HepG2 (cell line): Measurements from ENCODE around the gene DSCAML1. TPM values are rescaled to one million over a fixed set of nuclear protein-coding genes. Genes with fewer than 3 reads are reported as not detected.

Source experiments
- ATAC-seq: fragments of 200-7000 bp; cut with Tn5 transposase; 3 replicates; pipeline ENCODE4 v1.9.1; 2020; ENCODE audit warnings: mild to moderate bottlenecking, moderate library complexity
- BruUV-seq: library from RNA; stranded (reverse); fragments of 400-500 nt; replicated peaks from 2 replicates; lab custom pipeline; 2021; lab: Mats Ljungman, UMichigan
- CTCF ChIA-PET: fragments of 300-600 bp; formaldehyde crosslinking; extraction: SDS; loops from one replicate; lab custom pipeline; 2021; ENCODE audit warnings: low total read pairs, inconsistent platforms, low intra/inter-chr PET ratio; lab: Yijun Ruan, JAX
- POLR2A ChIA-PET: fragments of 350-600 bp; sonication (Branson Sonifier 250); formaldehyde crosslinking; loops from one replicate; lab custom pipeline; 2020; ENCODE audit warnings: antibody characterized with exemption, inconsistent platforms; lab: Yijun Ruan, JAX
- DNase-seq: peaks from one replicate; pipeline ENCODE4 v3.0.0-alpha.2; 2015; ENCODE audit warnings: low spot score
- FAIRE-seq: peaks from 3 replicates; lab custom pipeline; 2011; peaks lifted over from hg19 to GRCh38; lab: Jason Lieb, UNC
- H2AFZ ChIP-seq: one replicate; pipeline ENCODE4 v1.6.1; 2011; ENCODE audit warnings: low read length, inconsistent platforms
- H3K27ac ChIP-seq: fragments of 300-600 bp; 3 replicates; pipeline ENCODE4 v1.8.0; 2011; ENCODE audit warnings: mixed run types, mild to moderate bottlenecking, mixed read lengths, low read length, inconsistent platforms; ENCODE audit not compliant: insufficient read depth; ENCODE audit errors: extremely low read length
- H3K27me3 ChIP-seq, 2 experiments: fragments of 200-600 bp in 1 of 2; 2 replicates in 1 of 2; 3 replicates in 1 of 2; pipeline versions ENCODE4 v1.6.0 to v1.8.0; 2011; ENCODE audit warnings: low read length in 2 of 2, mild to moderate bottlenecking in 2 of 2, moderate library complexity in 2 of 2, inconsistent platforms in 1 of 2; ENCODE audit not compliant: insufficient read depth in 2 of 2, control insufficient read depth in 1 of 2
- H3K36me3 ChIP-seq, 2 experiments: fragments of 200-600 bp in 1 of 2; replicated peaks in 1 of 2; 2 replicates in 1 of 2; 3 replicates in 1 of 2; pipeline versions ENCODE4 v1.5.1 to v1.8.0; 2011; ENCODE audit warnings: low read length in 2 of 2, inconsistent platforms in 1 of 2; ENCODE audit not compliant: insufficient read depth in 2 of 2, control insufficient read depth in 1 of 2
- H3K4me1 ChIP-seq: 2 replicates; pipeline ENCODE4 v1.5.1; 2012; ENCODE audit warnings: low read length, inconsistent platforms; ENCODE audit not compliant: insufficient read depth
- H3K4me2 ChIP-seq: 2 replicates; pipeline ENCODE4 v1.6.0; 2011; ENCODE audit warnings: low read depth, low read length, inconsistent platforms
- H3K4me3 ChIP-seq, 3 experiments: fragments of 200-600 bp in 1 of 3; sonication (generic), shearing (Covaris generic) in 1 of 3; replicated peaks in 1 of 3; 2 replicates each; pipeline ENCODE4 v1.5.1; 2011 to 2016; ENCODE audit warnings: low read length in 3 of 3, inconsistent platforms in 2 of 3, low read depth in 2 of 3, mild to moderate bottlenecking in 2 of 3, control low read depth in 1 of 3, mixed read lengths in 1 of 3; ENCODE audit not compliant: insufficient read depth in 1 of 3
- H3K79me2 ChIP-seq: one replicate; pipeline ENCODE4 v1.6.1; 2011; ENCODE audit warnings: low read length, inconsistent platforms; ENCODE audit not compliant: insufficient read depth
- H3K9ac ChIP-seq: 2 replicates; pipeline ENCODE4 v1.6.0; 2011; ENCODE audit warnings: mild to moderate bottlenecking, low read depth, low read length, inconsistent platforms; ENCODE audit not compliant: insufficient read depth
- H3K9me3 ChIP-seq: 2 replicates; pipeline ENCODE4 v1.5.1; 2012; ENCODE audit warnings: mild to moderate bottlenecking, low read length
- H4K20me1 ChIP-seq: 2 replicates; pipeline ENCODE4 v1.6.0; 2011; ENCODE audit warnings: inconsistent platforms, mild to moderate bottlenecking, low read length, moderate library complexity; ENCODE audit not compliant: insufficient read depth
- BORCS8-MEF2B ChIP-seq: sonication (generic); formaldehyde crosslinking; IDR thresholded peaks from 2 replicates; pipeline ENCODE4 v1.8.0; 2022; ENCODE audit warnings: mild to moderate bottlenecking, missing genetic modification reagents
- CEBPZ ChIP-seq: IDR thresholded peaks from 2 replicates; pipeline ENCODE4 v1.6.1; 2012; ENCODE audit warnings: low read length, improper control_type of control experiment
- DNMT3B ChIP-seq: conservative IDR thresholded peaks from 2 replicates; pipeline ENCODE4 v1.6.1; 2016; ENCODE audit warnings: missing biosample characterization, control low read depth
- DRAP1 ChIP-seq: IDR thresholded peaks from 2 replicates; pipeline ENCODE4 v1.6.1; 2016; ENCODE audit warnings: missing genetic modification reagents, missing compliant biosample characterization
- EZH2 ChIP-seq: conservative IDR thresholded peaks from 2 replicates; pipeline ENCODE4 v1.6.1; 2012; ENCODE audit warnings: mild to moderate bottlenecking, low read depth, low read length, moderate library complexity
- HMG20A ChIP-seq: IDR thresholded peaks from 2 replicates; pipeline ENCODE4 v1.6.1; 2016; ENCODE audit warnings: borderline replicate concordance
- MTA3 ChIP-seq: sonication (generic); formaldehyde crosslinking; IDR thresholded peaks from 2 replicates; pipeline ENCODE4 v1.4.0; 2020; ENCODE audit warnings: missing genetic modification reagents
- NR0B2 ChIP-seq: sonication (generic); formaldehyde crosslinking; IDR thresholded peaks from 2 replicates; pipeline ENCODE4 v1.4.0; 2020; ENCODE audit warnings: mild to moderate bottlenecking, missing genetic modification reagents
- SMAD1 ChIP-seq: sonication (generic); formaldehyde crosslinking; IDR thresholded peaks from 2 replicates; pipeline ENCODE4 v1.4.0; 2020; ENCODE audit warnings: missing genetic modification reagents, low read depth, mild to moderate bottlenecking, borderline replicate concordance
- TFAP4 ChIP-seq: sonication (generic); IDR thresholded peaks from 2 replicates; pipeline ENCODE4 v1.6.1; 2016; ENCODE audit warnings: low read depth, borderline replicate concordance
- U2AF1 ChIP-seq: fragments of 200-400 bp; formaldehyde crosslinking; optimal IDR thresholded peaks from 2 replicates; pipeline ENCODE3; 2017; ENCODE audit warnings: mild to moderate bottlenecking, low read depth, low read length
- ZFP36L1 ChIP-seq: sonication (generic); formaldehyde crosslinking; IDR thresholded peaks from 2 replicates; pipeline ENCODE4 v1.8.0; 2022; ENCODE audit warnings: mild to moderate bottlenecking, missing genetic modification reagents, moderate library complexity
- ZNF350 ChIP-seq: sonication (generic); formaldehyde crosslinking; IDR thresholded peaks from 2 replicates; pipeline ENCODE4 v1.4.0; 2020; ENCODE audit warnings: mild to moderate bottlenecking, low read depth, missing genetic modification reagents, borderline replicate concordance
- ZNF362 ChIP-seq: sonication (generic); formaldehyde crosslinking; IDR thresholded peaks from 2 replicates; pipeline ENCODE4 v1.4.0; 2020; ENCODE audit warnings: missing genetic modification reagents, mild to moderate bottlenecking, borderline replicate concordance
- ZSCAN30 ChIP-seq: sonication (generic); formaldehyde crosslinking; IDR thresholded peaks from 2 replicates; pipeline ENCODE4 v1.5.0; 2020; ENCODE audit warnings: mild to moderate bottlenecking, missing genetic modification reagents
- WGBS: methylation state at CpG from one replicate; pipeline ENCODE4 v1.1.6; 2017; ENCODE audit warnings: low lambda C conversion rate; 5-methylcytosine and 5-hydroxymethylcytosine counted together
- in situ Hi-C: cut with HindIII; loops from 2 replicates; pipeline ENCODE4 v1.10.0; 2017; ENCODE audit warnings: low pct_unique_long_range_greater_than_20kb; ENCODE audit not compliant: extremely low pct_ligation_motif_present
- intact Hi-C: fragments of 100-400 bp; cut with micrococcal nuclease; formaldehyde crosslinking; loops from one replicate; pipeline ENCODE4 v1.10.0; 2022; ENCODE audit not compliant: unreplicated experiment
- polyA plus RNA-seq, 8 experiments: library from polyadenylated mRNA; depleted of rRNA in 3 of 8; stranded (reverse) in 7 of 8; unstranded in 1 of 8; fragments of >200 nt; fragmentation: Illumina TruSeq in 4 of 8; extraction: Trizol in 4 of 8; gene quantifications; 2 replicates each; pipeline versions ENCODE4 v1.2.1 to v1.2.3, GENCODE V29; 2011 to 2016; ENCODE audit warnings: low read depth in 4 of 8, missing spikeins in 1 of 8, mixed read lengths in 1 of 8; ENCODE audit not compliant: insufficient read depth in 1 of 8
- total RNA-seq, 5 experiments: library from RNA; depleted of rRNA; stranded (reverse); fragments of >200 nt; fragmentation: Illumina TruSeq; extraction: Trizol; gene quantifications; 2 replicates each; pipeline ENCODE4 v1.2.3, GENCODE V29; 2016; ENCODE audit warnings: low read depth in 1 of 5

The DSCAML1 gene
- total and polyA plus RNA-seq, 2 of the 13 experiments (the other 11 are each of a cell fraction or from before 2014, with no cell fraction given): 0.29 to 0.40 TPM

- H3K4me2 ChIP-seq: no peak overlapping the region
- 64% methylated on average over 9 of the region's 9 CpGs for WGBS
- 0 out of 2 replicates have a peak, but pooled peaks cover 6% of the 10 kb centered on the region for H3K4me1 ChIP-seq
- TF ChIP-seq TFAP4 (no peak), DRAP1 (CRISPR knock-in tag) (no peak), DNMT3B (CRISPR knock-in tag) (no peak), BORCS8-MEF2B (CRISPR knock-in tag) (no peak), HMG20A (CRISPR knock-in tag) (no peak), SMAD1 (CRISPR knock-in tag) (no peak), ZNF350 (CRISPR knock-in tag) (no peak), ZSCAN30 (CRISPR knock-in tag) (no peak), CEBPZ (no peak), MTA3 (no peak), EZH2 (no peak), U2AF1 (no peak), ZFP36L1 (CRISPR knock-in tag) (no peak), NR0B2 (CRISPR knock-in tag) (no peak), ZNF362 (no peak)
- FAIRE-seq (no peak), DNase-seq (no peak), ATAC-seq (no peak)
- no peaks in the 10 kb centered on the region for H3K9me3 ChIP-seq
- no peak overlapping the region for H3K4me3 ChIP-seq
- H3K36me3 ChIP-seq: no peaks in the 10 kb centered on the region
- ChIA-PET CTCF (no interaction called here), POLR2A (no interaction called here)
- BruUV-seq: no TSS peak
- H4K20me1 ChIP-seq: no peaks in the 10 kb centered on the region
- H3K27me3 ChIP-seq: peaks cover 5 to 29% of the 10 kb centered on the region in 2 experiments; a peak in 4 of 5 replicates
- in situ Hi-C loops (no loop called here), intact Hi-C loops (no loop called here)
- no peaks in the 10 kb centered on the region for H3K79me2 ChIP-seq
- H3K9ac ChIP-seq: no peak overlapping the region
- H3K27ac ChIP-seq: no peak overlapping the region
- no peak overlapping the region for H2AFZ ChIP-seq
Observed at GRCh38 chr11:117793583-117793982, 3.4 kb downstream of the DSCAML1 start.
